Measurements from ENCODE around the gene ACTL10. TPM values are rescaled to one million over a fixed set of nuclear protein-coding genes. Genes with fewer than 3 reads are reported as not detected.

The ACTL10 gene
- total RNA-seq, 1 experiment from 2014 or later = 1.3 TPM

DNA sequence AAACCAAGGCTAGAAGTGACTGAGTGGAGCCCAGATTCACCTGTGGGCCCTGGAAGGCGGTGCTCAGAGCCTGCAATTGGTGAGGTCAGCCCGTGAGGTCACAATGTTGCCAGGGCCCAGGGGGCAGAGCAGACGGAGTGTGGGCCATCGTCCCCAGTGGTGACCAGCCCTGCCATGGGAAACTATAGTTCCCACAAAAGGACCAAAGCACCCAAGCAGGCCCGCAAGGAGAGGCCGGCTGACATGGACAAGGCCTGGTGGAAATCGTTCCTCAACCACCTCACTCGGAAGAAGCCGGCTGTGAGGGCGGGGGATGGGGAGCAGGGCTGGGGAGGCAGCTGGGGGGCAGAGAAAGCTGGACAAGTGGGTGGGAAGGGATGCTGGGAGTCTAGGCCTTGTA, 4.6 kb upstream of the ACTL10 start, which contains the start of gene C20orf144:
Gene C20orf144 (plus strand): TSS at position 156 of the 400 bp plus-strand sequence. CDS start 19 bp downstream, at position 175.
- TF ChIP-seq TCF7 (CRISPR knock-in tag; IDR thresholded peaks at IDR 0.05; ENCODE audit: low read depth) (no peak), FOXK1 (CRISPR knock-in tag; IDR thresholded peaks at IDR 0.05) (no peak), PRRX2 (CRISPR knock-in tag; IDR thresholded peaks at IDR 0.05) (no peak), JUN (CRISPR knock-in tag; IDR thresholded peaks at IDR 0.05) (no peak), MXD4 (CRISPR knock-in tag; IDR thresholded peaks at IDR 0.05; ENCODE audit: borderline replicate concordance) (no peak), FOXP1 (CRISPR knock-in tag; IDR thresholded peaks at IDR 0.05; ENCODE audit: borderline replicate concordance) (no peak), ZNF219 (CRISPR knock-in tag; IDR thresholded peaks at IDR 0.05; ENCODE audit: borderline replicate concordance) (no peak), ZNF121 (CRISPR knock-in tag; IDR thresholded peaks at IDR 0.05) (no peak)
- TF ChIP-seq, protein P1, sequence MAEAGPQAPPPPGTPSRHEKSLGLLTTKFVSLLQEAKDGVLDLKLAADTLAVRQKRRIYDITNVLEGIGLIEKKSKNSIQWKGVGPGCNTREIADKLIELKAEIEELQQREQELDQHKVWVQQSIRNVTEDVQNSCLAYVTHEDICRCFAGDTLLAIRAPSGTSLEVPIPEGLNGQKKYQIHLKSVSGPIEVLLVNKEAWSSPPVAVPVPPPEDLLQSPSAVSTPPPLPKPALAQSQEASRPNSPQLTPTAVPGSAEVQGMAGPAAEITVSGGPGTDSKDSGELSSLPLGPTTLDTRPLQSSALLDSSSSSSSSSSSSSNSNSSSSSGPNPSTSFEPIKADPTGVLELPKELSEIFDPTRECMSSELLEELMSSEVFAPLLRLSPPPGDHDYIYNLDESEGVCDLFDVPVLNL (CRISPR knock-in tag; IDR thresholded peaks at IDR 0.05; ENCODE audit: borderline replicate concordance, low read depth) = no peak
- TF ChIP-seq, protein P2, sequence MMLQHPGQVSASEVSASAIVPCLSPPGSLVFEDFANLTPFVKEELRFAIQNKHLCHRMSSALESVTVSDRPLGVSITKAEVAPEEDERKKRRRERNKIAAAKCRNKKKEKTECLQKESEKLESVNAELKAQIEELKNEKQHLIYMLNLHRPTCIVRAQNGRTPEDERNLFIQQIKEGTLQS (CRISPR knock-in tag; conservative IDR thresholded peaks at IDR 0.05) = no peak
- H3K9me3 Mint-ChIP-seq = no peaks in the 10 kb centered on the region
- ATAC-seq (no peak), DNase-seq (ENCODE audit: low spot score) (no peak)
- ChIA-PET POLR2A (interaction anchor here (1.4 kb wide), 1 partner anchor 70 kb away, joined by 4 read pairs; the partner anchor contains the start of gene ZNF341), CTCF (interaction anchor here (7.9 kb wide), 1 partner anchor 9 kb away, joined by 134 read pairs; no protein-coding TSS in a partner anchor)
- no peak within 1 kb of the TSS for H3K27ac Mint-ChIP-seq
- H3K27me3 Mint-ChIP-seq (ENCODE audit: low read depth) = peaks cover 16% of the 10 kb centered on the region
- peaks cover 28% of the 10 kb centered on the region for H3K4me1 Mint-ChIP-seq
- peak within 1 kb of the TSS; percentile 69 for H3K4me3 Mint-ChIP-seq
- peaks cover 5% of the 10 kb centered on the region for H3K36me3 Mint-ChIP-seq

DNA sequence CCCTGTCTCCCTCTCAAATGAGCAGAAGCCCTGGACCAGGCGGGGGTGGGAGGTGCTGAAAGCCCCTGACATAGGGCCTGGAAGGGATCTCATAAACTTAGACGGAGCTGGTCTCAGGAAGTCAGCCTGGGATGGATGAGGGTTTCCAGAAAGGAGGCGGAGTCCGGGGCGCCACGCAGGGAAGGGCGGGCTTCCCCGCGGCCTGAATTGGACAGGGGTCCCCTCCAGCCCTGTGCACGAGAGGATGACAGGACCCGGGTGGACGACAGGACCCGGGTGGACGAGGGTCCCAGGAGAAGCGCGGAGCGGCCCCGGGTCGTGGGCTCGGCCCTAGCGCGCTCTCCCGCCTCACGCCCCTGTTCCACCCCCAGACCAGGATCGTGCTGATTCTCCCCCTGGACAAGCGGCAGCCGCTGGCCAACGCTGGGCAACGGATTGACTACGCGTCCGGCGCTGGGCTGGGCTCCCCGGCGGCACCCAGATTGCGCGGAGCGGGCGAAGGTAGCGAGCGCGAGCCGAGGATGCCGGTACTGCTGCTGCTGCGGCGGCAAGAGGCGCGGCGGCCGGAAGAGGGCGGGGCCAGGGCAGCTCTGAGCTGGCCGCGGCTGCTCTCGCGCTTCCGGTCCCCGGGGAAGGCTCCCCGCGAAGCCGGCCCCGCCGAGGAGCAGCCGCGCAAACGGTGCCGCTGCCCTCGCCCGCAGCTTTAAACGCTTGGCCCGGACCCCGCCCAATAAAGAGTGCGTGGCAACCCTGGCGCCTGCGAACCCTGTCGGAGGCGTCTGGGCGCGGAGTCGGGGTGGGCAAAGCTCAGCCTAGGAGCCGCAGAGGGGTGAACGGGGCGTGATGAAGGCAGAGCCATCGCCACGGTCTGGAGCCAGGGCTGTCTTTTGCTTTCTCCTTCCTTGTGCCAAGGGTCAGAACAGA, 3.3 kb upstream of the ACTL10 start:
- H3K36me3 Mint-ChIP-seq = peaks cover 4% of the 10 kb centered on the region; the same call in 1 of the 2 replicates
- peaks cover 16% of the 10 kb centered on the region for H3K27me3 Mint-ChIP-seq (ENCODE audit: low read depth)
- DNase-seq (ENCODE audit: low spot score) = peak; percentile 82
- ATAC-seq = peak; percentile 36
- ChIA-PET POLR2A (interaction anchor here (0.6 to 1.4 kb wide), 6 partner anchors 10 to 261 kb away, joined by 3 to 9 read pairs (median 4); partner anchors contain the start of genes CDK5RAP1 and ZNF341), CTCF (interaction anchor here (0.6 to 7.9 kb wide), 5 partner anchors 10 to 219 kb away, joined by 3 to 134 read pairs (median 4); no protein-coding TSS in a partner anchor)
- peak overlapping the region; percentile 69 for H3K4me3 Mint-ChIP-seq
- H3K27ac Mint-ChIP-seq = no peak overlapping the region
- peaks cover 28% of the 10 kb centered on the region for H3K4me1 Mint-ChIP-seq
- no peaks in the 10 kb centered on the region for H3K9me3 Mint-ChIP-seq
- TF ChIP-seq ZBTB21 (CRISPR knock-in tag; IDR thresholded peaks at IDR 0.05; ENCODE audit: borderline replicate concordance) (peak; percentile 72; the same call in 1 of the 2 replicates), ZNF317 (CRISPR knock-in tag; IDR thresholded peaks at IDR 0.05; ENCODE audit: borderline replicate concordance, low read depth) (no peak), ETV6 (CRISPR knock-in tag; IDR thresholded peaks at IDR 0.05) (peak; percentile 76), NR3C1 (CRISPR knock-in tag; conservative IDR thresholded peaks at IDR 0.05; ENCODE audit: low read depth) (0 out of 2 replicates have a peak, but pooled peaks have one; percentile 69), TEAD1 (CRISPR knock-in tag; IDR thresholded peaks at IDR 0.05) (0 out of 2 replicates have a peak, but pooled peaks have one; percentile 13), MYBL2 (CRISPR knock-in tag; IDR thresholded peaks at IDR 0.05) (peak; percentile 40; the same call in 1 of the 2 replicates), CBFB (CRISPR knock-in tag; IDR thresholded peaks at IDR 0.05; ENCODE audit: low read depth) (peak; percentile 92; the same call in 1 of the 2 replicates), GABPB1 (CRISPR knock-in tag; IDR thresholded peaks at IDR 0.05) (peak; percentile 70; the same call in 1 of the 2 replicates), ZNF423 (CRISPR knock-in tag; IDR thresholded peaks at IDR 0.05) (no peak), CREB1 (CRISPR knock-in tag; IDR thresholded peaks at IDR 0.05) (no peak)
- TF ChIP-seq, protein P3, sequence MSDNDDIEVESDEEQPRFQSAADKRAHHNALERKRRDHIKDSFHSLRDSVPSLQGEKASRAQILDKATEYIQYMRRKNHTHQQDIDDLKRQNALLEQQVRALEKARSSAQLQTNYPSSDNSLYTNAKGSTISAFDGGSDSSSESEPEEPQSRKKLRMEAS (CRISPR knock-in tag; IDR thresholded peaks at IDR 0.05) = peak; percentile 67
- TF ChIP-seq, protein P4, sequence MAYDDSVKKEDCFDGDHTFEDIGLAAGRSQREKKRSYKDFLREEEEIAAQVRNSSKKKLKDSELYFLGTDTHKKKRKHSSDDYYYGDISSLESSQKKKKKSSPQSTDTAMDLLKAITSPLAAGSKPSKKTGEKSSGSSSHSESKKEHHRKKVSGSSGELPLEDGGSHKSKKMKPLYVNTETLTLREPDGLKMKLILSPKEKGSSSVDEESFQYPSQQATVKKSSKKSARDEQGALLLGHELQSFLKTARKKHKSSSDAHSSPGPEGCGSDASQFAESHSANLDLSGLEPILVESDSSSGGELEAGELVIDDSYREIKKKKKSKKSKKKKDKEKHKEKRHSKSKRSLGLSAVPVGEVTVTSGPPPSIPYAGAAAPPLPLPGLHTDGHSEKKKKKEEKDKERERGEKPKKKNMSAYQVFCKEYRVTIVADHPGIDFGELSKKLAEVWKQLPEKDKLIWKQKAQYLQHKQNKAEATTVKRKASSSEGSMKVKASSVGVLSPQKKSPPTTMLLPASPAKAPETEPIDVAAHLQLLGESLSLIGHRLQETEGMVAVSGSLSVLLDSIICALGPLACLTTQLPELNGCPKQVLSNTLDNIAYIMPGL (CRISPR knock-in tag; IDR thresholded peaks at IDR 0.05) = peak; percentile 45; the same call in 1 of the 2 replicates
- TF ChIP-seq, protein P5, sequence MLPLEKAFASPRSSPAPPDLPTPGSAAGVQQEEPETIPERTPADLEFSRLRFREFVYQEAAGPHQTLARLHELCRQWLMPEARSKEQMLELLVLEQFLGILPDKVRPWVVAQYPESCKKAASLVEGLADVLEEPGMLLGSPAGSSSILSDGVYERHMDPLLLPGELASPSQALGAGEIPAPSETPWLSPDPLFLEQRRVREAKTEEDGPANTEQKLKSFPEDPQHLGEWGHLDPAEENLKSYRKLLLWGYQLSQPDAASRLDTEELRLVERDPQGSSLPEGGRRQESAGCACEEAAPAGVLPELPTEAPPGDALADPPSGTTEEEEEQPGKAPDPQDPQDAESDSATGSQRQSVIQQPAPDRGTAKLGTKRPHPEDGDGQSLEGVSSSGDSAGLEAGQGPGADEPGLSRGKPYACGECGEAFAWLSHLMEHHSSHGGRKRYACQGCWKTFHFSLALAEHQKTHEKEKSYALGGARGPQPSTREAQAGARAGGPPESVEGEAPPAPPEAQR (CRISPR knock-in tag; IDR thresholded peaks at IDR 0.05) = no peak
- TF ChIP-seq, protein P6, sequence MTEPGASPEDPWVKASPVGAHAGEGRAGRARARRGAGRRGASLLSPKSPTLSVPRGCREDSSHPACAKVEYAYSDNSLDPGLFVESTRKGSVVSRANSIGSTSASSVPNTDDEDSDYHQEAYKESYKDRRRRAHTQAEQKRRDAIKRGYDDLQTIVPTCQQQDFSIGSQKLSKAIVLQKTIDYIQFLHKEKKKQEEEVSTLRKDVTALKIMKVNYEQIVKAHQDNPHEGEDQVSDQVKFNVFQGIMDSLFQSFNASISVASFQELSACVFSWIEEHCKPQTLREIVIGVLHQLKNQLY (CRISPR knock-in tag; IDR thresholded peaks at IDR 0.05) = 0 out of 2 replicates have a peak, but pooled peaks have one; percentile 46
- TF ChIP-seq, protein P7, sequence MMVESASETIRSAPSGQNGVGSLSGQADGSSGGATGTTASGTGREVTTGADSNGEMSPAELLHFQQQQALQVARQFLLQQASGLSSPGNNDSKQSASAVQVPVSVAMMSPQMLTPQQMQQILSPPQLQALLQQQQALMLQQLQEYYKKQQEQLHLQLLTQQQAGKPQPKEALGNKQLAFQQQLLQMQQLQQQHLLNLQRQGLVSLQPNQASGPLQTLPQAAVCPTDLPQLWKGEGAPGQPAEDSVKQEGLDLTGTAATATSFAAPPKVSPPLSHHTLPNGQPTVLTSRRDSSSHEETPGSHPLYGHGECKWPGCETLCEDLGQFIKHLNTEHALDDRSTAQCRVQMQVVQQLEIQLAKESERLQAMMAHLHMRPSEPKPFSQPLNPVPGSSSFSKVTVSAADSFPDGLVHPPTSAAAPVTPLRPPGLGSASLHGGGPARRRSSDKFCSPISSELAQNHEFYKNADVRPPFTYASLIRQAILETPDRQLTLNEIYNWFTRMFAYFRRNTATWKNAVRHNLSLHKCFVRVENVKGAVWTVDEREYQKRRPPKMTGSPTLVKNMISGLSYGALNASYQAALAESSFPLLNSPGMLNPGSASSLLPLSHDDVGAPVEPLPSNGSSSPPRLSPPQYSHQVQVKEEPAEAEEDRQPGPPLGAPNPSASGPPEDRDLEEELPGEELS (CRISPR knock-in tag; IDR thresholded peaks at IDR 0.05) = no peak

Measured in WTC11 (cell line).